ENCODE data around the gene C8B.

Gene C8B

GRCh38 chr1:56927986-56928385 lies 37.8 kb downstream of the C8B start:
- no peak for DNase-seq

DNA sequence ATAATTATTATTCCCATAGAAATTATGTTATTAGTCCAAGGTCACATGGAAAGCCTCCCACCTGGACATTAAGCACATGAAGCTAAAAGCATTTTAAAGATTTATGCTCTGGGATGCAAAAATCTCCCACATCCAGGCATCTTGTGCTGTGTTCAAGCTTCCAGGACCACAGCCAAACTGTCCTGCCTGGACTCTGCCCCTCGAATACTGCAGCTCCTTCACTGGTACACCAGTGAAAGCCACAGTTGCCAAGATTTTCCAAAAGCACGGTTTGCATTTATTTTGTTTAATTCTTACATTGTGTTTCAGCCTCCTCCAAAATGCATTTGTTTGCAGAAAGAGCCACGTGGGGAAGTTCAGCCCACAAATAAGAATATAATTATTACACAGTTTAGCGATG lies 38.6 kb downstream of the C8B start:
- no peak for DNase-seq

- DNase-seq: no peak
Measured at GRCh38 chr1:56925193-56925592, 40.6 kb downstream of the C8B start.

- DNase-seq: no peak
Measured at GRCh38 chr1:56924116-56924515, 41.7 kb downstream of the C8B start.

GRCh38 chr1:56923201-56923600 lies 42.6 kb downstream of the C8B start:
- DNase-seq: no peak

DNA sequence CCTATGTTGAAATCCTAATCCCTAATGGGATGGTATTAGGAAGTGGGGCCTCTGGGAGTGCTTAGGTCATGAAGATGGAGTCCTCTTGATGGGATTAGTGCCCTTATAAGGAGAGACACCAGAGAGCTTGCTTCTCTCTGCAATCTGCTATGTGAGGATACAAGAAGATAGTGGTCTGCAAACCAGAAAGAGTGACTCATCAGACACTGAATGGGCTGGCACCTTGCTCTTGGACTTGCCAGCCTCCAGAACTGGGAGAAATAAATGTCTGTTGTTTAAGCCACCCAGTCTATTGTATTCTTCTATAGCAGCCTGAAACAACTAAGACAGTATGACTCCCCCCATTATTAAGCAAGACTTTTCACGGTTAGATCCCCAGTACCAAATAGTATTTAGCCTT lies 43.3 kb downstream of the C8B start:
- no peak for DNase-seq

DNA sequence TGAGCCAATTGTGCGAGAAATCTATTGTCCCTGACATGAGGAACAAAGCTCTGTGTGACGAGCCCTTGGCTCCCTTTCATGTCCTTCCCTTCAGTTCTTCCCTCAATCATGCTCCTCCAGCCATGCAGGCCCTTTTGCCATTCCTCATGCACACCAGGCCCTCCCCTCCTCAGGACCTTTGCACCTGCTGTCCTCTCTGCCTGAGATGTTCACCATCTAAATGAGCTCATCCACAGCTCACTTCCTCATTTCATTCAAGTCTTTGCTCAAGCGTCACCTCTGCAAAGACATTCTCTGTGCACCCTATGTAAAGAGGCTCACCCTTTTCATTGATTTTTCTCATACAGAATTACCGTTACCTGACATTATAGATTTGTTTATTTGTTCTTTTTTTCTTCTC lies 43.7 kb downstream of the C8B start:
- DNase-seq: no peak

DNA sequence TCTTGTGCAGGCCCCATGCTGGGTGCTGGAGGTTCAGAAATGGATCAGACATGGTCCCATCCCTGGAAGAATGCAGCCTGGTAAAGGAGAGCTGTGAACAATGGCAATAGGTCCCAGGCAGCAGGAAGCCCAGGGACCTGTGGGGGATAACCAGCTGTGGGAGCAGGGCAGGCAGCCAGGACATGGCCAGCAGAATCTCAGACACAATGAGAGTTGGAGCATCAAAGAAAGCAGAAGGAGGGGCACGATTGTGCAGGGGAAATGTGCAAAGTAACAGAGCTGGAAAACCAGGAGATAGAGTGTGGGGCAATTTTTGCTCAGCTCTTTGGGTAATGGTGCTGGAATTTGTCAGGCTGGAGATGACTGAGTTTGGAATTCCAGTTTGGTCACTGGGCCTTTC lies 44.3 kb downstream of the C8B start:
- DNase-seq: no peak

DNA sequence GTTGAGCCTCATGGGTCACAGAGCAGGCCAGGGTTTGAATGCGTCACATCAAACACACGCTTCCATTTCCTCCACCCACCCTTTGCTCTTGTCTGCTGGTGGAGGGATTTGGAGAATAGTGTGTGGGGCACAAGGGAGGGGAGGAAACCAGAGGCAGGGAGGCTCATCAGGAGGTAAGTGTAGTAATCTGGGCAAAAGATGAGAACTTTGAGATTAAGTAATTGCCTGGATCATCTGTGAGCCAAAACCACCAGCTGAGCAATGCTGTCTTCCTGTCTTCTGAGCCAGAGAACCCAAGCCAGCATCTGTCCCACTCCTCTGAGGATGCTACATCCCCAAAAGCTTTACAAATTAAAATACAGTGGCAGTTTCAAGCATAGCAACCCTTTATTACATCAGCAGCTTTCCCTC lies 45.2 kb downstream of the C8B start:
- DNase-seq: no peak

GRCh38 chr1:56917356-56917755 lies 48.5 kb downstream of the C8B start:
- DNase-seq: no peak

- no peak for DNase-seq
Measured at GRCh38 chr1:56916630-56917029, 49.2 kb downstream of the C8B start.

- DNase-seq: no peak
Measured at GRCh38 chr1:56915960-56916359, 49.9 kb downstream of the C8B start.

GRCh38 chr1:56912325-56912724 lies 53.5 kb downstream of the C8B start:
- no peak for DNase-seq

DNA sequence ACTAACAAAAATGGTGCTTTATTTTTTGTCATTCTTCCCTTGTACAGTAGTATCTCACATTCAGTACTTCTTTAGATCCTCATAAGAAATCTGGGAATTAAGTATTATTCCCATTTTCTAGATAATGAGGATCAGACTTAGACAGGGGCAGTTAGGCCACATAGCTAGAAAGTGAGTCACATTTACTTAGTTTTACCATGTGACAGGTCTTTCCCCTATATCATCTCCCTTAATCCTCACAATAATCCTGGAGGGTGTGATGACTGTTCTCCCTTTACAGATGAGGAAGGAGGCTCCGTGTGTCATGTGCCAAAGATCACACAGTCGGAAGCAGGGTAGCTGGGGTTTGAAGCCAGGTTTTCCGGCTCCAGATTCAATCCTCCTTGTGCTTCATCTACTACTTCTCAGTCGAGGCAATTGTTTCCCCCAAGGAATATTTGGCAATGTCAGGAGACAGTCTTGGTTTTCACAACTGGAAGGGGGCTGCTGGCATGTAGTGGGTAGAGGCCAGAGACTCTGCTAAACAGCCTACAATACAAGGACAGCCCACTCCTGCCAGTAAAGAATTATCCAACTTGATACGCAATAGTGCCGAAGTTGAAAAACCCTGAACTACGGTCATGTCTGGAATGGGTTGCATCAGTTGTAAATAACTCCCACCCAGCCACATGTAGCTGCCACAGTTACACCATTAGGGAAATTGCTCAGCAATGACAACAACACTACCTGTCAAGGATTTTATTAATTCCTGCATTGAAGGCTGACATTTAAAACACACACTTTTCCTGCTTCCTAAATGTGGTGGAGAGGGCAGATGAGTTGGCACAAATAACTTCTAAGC lies 54.5 kb downstream of the C8B start:
- DNase-seq: no peak

DNA sequence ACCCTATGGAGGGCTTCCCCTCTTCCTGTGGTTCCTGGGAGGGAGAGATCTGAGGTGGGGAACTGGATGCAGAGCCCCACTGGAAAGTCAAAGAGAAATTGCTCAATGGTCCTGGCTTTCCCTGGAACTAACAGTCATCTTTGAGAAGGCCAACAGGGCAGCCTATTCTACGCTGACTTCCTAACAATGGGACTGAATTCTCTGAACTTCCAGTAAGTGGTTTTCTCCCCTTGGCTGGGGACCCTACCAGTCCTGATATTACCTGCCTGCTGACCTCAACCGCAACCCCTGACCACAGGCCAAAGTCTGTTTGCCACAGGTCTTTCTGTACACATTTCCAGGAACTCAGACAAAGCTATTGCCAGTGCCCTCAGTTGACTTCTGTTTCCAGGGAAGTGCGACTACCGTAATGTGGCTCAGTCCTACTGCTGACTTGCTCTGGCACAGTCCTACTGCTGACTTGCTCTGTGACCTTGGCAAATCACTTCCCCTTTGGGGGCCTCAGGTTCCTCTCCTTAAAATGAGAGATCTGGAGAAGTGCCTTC lies 55.3 kb downstream of the C8B start:
- no peak for DNase-seq

GRCh38 chr1:56908619-56909221 lies 57.1 kb downstream of the C8B start:
- DNase-seq: no peak

DNA sequence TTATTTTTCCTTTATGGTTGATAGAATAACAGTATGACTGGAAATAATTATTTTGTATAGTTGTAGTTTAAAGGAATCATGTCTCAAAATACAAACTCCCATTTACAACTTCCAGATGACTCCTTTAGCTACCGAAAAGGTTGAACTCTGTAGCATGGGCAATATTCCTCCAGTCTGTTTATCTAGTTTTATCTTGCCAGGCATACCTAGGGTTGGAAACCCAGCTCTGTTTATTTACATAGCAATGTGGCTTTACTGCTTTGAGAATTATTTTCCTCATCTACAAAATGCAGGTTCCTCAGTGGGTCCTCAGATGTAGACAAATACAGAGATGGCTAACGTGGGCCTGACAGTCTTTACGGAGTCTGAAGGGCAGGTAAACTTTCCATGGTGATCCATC lies 60.1 kb downstream of the C8B start:
- DNase-seq: no peak

DNA sequence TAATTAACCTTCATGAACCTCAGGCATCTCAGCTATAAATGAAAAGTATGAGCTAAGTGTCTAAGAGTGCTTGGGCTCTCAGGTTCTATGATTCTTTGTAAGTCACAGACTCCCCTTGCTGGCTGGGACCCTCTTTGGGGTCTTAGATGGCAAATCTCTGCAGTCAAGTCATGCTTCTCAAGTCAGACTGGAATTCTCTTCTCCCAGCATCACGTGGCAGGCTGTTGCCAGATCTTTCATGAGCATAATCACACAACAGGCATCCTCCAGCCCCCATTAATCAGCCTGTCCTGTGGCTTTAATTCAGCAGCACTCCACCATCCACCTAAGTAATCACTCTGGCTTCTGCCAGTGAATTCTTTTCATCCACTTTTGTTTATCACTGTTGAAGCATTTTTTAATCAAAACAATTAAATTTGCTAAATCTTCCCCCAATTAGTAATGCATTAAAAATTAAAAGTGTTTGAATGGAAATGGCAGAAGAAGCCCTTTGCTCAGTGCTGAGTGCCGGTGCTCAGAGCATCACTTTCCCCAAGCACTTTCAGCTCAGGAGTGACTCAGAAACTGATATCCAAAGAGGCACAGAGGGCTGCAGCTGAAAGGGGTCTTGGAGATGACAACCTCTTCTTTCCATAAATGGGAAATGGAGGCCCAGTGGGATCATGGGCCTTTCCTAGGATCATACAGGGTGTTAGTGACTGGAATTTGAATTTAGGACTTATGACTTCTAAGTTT lies 61.0 kb downstream of the C8B start:
- DNase-seq: no peak

GRCh38 chr1:56903778-56904177 lies 62.0 kb downstream of the C8B start:
- no peak for DNase-seq

- no peak for DNase-seq
Measured at GRCh38 chr1:56901716-56902115, 64.1 kb downstream of the C8B start.

DNA sequence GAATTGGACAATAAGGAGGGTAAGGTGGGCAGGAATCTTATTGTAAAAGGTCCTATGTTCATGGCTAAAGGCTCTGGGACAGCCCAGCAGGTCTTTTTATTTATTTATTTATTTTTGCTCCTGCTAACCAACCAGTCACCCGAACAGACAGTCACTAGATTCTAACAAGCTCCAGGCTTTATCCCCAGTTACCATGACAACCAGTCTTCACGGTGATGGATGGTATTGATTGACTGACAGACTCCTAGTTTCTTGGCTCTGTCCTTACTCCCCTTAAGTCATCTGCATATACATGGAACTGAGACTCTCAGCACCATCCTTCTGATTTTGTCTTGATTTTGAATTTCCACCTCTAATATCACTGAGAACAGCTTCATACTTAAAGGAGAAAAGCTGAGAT lies 66.9 kb downstream of the C8B start:
- no peak for DNase-seq

DNA sequence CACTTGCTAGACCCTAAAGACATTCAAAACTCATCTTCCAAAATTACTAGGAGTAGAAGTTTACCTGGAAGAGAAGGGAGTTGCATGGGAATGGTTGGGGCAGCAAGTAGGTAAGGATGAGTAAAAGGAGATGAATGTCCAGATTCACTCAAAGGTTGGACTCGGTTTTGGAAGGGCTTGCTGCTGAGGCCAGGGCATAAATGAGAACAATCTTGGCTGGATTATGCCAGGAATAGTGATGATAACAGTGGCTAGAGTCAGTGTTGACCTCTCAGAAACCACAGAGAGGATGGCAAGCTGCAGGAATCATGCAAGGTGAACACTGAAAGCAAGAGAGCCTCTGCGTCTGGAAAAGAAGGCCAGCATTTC lies 67.8 kb downstream of the C8B start:
- DNase-seq: no peak

DNA sequence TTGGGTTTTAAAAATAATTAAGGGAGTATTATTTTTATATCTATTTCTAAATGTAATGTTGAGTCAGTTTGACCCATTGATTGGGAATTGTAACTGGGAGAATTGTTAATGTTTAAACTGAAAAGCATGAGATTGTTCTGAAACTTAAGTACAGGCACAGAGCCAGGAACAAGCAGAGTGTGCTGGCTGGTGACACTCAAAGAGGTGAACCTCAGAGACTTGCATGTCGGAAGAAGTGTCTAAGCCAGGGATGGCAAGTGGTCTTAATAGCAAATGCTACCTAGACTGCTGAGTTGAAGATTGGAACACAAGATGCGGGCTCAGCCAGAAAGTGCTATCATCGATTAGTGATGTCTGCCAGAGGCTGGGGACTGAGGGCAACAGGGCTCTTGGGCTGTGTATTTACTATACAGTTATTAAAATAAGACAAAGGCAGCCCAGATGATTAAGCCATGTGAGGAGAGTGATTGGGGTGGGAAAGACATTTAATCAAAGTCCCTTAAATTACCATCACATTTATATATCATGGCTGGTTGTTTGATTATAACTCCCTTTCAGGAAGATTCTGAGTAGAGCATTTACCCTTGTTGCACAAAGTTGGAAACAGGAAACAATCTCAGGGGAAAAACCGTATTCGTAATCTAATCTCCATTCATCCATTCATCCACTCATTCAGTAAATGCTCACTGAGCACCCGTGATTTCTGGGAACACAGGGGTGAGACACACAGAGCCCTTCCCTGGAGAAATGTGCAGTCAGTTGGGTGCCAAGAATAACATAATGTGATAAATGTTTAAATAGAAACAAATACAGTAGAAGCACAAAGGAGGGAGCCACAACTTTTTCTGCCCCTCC lies 68.4 kb downstream of the C8B start:
- DNase-seq: no peak
